ENCODE data around the gene KASH5. TPM values are rescaled to one million over a fixed set of nuclear protein-coding genes. Genes with fewer than 3 reads are reported as not detected.

Gene KASH5
- total and polyA plus RNA-seq, 2 of the 13 experiments (the other 11 are each of a cell fraction or from before 2014, with no cell fraction given) = not detected

GRCh38 chr19:49451430-49452181, 63.6 kb downstream of the KASH5 start, which contains the start of gene PIH1D1 (continued):
- TF ChIP-seq HMGXB3 (CRISPR knock-in tag; IDR thresholded peaks at IDR 0.05; ENCODE audit: borderline replicate concordance) = 0 out of 2 replicates have a peak, but pooled peaks have one; percentile 26
- TF ChIP-seq, protein P1, sequence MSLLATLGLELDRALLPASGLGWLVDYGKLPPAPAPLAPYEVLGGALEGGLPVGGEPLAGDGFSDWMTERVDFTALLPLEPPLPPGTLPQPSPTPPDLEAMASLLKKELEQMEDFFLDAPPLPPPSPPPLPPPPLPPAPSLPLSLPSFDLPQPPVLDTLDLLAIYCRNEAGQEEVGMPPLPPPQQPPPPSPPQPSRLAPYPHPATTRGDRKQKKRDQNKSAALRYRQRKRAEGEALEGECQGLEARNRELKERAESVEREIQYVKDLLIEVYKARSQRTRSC (CRISPR knock-in tag; IDR thresholded peaks at IDR 0.05; ENCODE audit: low read depth) = no peak
- no peak for TF ChIP-seq ZBTB44 (CRISPR knock-in tag; IDR thresholded peaks at IDR 0.05)
- peak; percentile 78; the same call in 1 of the 2 replicates for TF ChIP-seq KDM5A (IDR thresholded peaks at IDR 0.05; ENCODE audit: borderline replicate concordance, low read length)
- TF ChIP-seq ZNF83 (CRISPR knock-in tag; IDR thresholded peaks at IDR 0.05; ENCODE audit: borderline replicate concordance) = no peak
- TF ChIP-seq TEAD3 (CRISPR knock-in tag; optimal IDR thresholded peaks at IDR 0.05; ENCODE audit: borderline replicate concordance) = peak; percentile 77
- no peak for TF ChIP-seq ZNF577 (CRISPR knock-in tag; IDR thresholded peaks at IDR 0.05; ENCODE audit: borderline replicate concordance, low read depth)
- TF ChIP-seq, protein P2, sequence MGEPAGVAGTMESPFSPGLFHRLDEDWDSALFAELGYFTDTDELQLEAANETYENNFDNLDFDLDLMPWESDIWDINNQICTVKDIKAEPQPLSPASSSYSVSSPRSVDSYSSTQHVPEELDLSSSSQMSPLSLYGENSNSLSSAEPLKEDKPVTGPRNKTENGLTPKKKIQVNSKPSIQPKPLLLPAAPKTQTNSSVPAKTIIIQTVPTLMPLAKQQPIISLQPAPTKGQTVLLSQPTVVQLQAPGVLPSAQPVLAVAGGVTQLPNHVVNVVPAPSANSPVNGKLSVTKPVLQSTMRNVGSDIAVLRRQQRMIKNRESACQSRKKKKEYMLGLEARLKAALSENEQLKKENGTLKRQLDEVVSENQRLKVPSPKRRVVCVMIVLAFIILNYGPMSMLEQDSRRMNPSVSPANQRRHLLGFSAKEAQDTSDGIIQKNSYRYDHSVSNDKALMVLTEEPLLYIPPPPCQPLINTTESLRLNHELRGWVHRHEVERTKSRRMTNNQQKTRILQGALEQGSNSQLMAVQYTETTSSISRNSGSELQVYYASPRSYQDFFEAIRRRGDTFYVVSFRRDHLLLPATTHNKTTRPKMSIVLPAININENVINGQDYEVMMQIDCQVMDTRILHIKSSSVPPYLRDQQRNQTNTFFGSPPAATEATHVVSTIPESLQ (CRISPR knock-in tag; conservative IDR thresholded peaks at IDR 0.05) = no peak
- no peak for TF ChIP-seq NR2F1 (CRISPR knock-in tag; IDR thresholded peaks at IDR 0.05)
- no peak for TF ChIP-seq ZNF326 (CRISPR knock-in tag; IDR thresholded peaks at IDR 0.05; ENCODE audit: borderline replicate concordance)
- no peak for TF ChIP-seq HOXA7 (CRISPR knock-in tag; IDR thresholded peaks at IDR 0.05)
- TF ChIP-seq KLF13 (CRISPR knock-in tag; IDR thresholded peaks at IDR 0.05) = no peak
- no peak for TF ChIP-seq REL (CRISPR knock-in tag; conservative IDR thresholded peaks at IDR 0.05)
- peak; percentile 26; the same call in 1 of the 2 replicates for TF ChIP-seq PITX1 (CRISPR knock-in tag; IDR thresholded peaks at IDR 0.05)
- TF ChIP-seq ZNF224 (CRISPR knock-in tag; IDR thresholded peaks at IDR 0.05) = no peak
- TF ChIP-seq, protein P3, sequence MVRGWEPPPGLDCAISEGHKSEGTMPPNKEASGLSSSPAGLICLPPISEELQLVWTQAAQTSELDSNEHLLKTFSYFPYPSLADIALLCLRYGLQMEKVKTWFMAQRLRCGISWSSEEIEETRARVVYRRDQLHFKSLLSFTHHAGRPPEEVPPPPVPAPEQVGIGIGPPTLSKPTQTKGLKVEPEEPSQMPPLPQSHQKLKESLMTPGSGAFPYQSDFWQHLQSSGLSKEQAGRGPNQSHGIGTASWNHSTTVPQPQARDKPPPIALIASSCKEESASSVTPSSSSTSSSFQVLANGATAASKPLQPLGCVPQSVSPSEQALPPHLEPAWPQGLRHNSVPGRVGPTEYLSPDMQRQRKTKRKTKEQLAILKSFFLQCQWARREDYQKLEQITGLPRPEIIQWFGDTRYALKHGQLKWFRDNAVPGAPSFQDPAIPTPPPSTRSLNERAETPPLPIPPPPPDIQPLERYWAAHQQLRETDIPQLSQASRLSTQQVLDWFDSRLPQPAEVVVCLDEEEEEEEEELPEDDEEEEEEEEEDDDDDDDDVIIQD (CRISPR knock-in tag; IDR thresholded peaks at IDR 0.05; ENCODE audit: low read depth) = 0 out of 2 replicates have a peak, but pooled peaks have one; percentile 36
- no peak for TF ChIP-seq RFX3 (CRISPR knock-in tag; IDR thresholded peaks at IDR 0.05)

Data from HepG2 (cell line).